ENCODE results near the gene PTPRN2. TPM values are rescaled to one million over a fixed set of nuclear protein-coding genes. Genes with fewer than 3 reads are reported as not detected.
A peak's percentile ranks its signal among the peaks of the same experiment; 100 is the strongest.

Gene PTPRN2
- total and polyA plus RNA-seq, 9 of the 15 experiments (the other 6 are each of a cell fraction or from before 2014, with no cell fraction given): not detected

GRCh38 chr7:157809863-157810851 is 777.5 kb downstream of the PTPRN2 start:
- no peak overlapping the region for H3K4me3 ChIP-seq
- no peak overlapping the region for H2AFZ ChIP-seq (ENCODE audit: low read depth, low read length)
- no peaks in the 10 kb centered on the region for H3K79me2 ChIP-seq (ENCODE audit: control insufficient read depth, insufficient read depth, low read length)
- FAIRE-seq: no peak
- peaks cover 0 to 14% of the 10 kb centered on the region in 2 experiments; a peak in 1 of 5 replicates for H3K4me1 ChIP-seq (replicated peaks in 1 of 2; ENCODE audit: control insufficient read depth in 2 of 2, insufficient read depth in 2 of 2, low read length in 2 of 2)
- intact Hi-C loops (cut with micrococcal nuclease): no loop called here
- no peak overlapping the region for H3K27ac ChIP-seq (ENCODE audit: extremely low read depth, low read depth, low read length)
- no peak overlapping the region for H3K4me2 ChIP-seq (ENCODE audit: insufficient read depth, low read length)
- 7% methylated on average over 39 of the region's 55 CpGs for WGBS (ENCODE audit: insufficient coverage, low coverage, missing lambda C conversion rate)
- no peaks in the 10 kb centered on the region for H3K9me3 ChIP-seq (replicated peaks; ENCODE audit: control insufficient read depth, insufficient read depth, low read depth, low read length)
- no peaks in the 10 kb centered on the region for H3K36me3 ChIP-seq (ENCODE audit: control insufficient read depth, insufficient read depth, low read length)
- peaks cover 2% of the 10 kb centered on the region; the same call in 1 of the 2 replicates for H4K20me1 ChIP-seq (replicated peaks; ENCODE audit: control insufficient read depth, insufficient read depth, low read length)
- DNase-seq (ENCODE audit: extremely low read depth in 1 of 4, low spot score in 3 of 4): no peak
- ATAC-seq: no peak
- BruUV-seq (replicated peaks): no TSS peak
- POLR2A ChIA-PET: no interaction called here
- peaks cover 28 to 55% of the 10 kb centered on the region in 2 experiments; a peak in 4 of 5 replicates for H3K27me3 ChIP-seq (ENCODE audit: control insufficient read depth in 2 of 2, insufficient read depth in 2 of 2, low read length in 2 of 2)
- H3K9me1 ChIP-seq (ENCODE audit: control insufficient read depth, insufficient read depth, low read length): no peaks in the 10 kb centered on the region
- in situ Hi-C loops (cut with MboI): no loop called here
- H3K9ac ChIP-seq (ENCODE audit: insufficient read depth in 1 of 2, low read depth in 2 of 2, low read length in 2 of 2): no peak overlapping the region
- CTCF ChIA-PET (ENCODE audit: low intra/inter-chr PET ratio): no interaction called here
- no peak for TF ChIP-seq ZBTB7A (IDR thresholded peaks at IDR 0.05; ENCODE audit: borderline replicate concordance, control insufficient read depth, low read depth, low read length)
- TF ChIP-seq NFYB (IDR thresholded peaks at IDR 0.05; ENCODE audit: extremely low read depth, insufficient read length): no peak
- peak; percentile 19 to 31 for TF ChIP-seq E2F6 (IDR thresholded peaks at IDR 0.05; ENCODE audit: borderline replicate concordance in 1 of 2, extremely low read depth in 1 of 2, insufficient read depth in 1 of 2, insufficient read length in 1 of 2, low read depth in 1 of 2, low read length in 1 of 2, poor library complexity in 1 of 2, severe bottlenecking in 1 of 2)
- TF ChIP-seq ZNF24 (IDR thresholded peaks at IDR 0.05): no peak
- TF ChIP-seq CREM (IDR thresholded peaks at IDR 0.05; ENCODE audit: low read depth): no peak
- no peak for TF ChIP-seq MCM3 (IDR thresholded peaks at IDR 0.05)
- TF ChIP-seq ZBTB11 (CRISPR knock-in tag; IDR thresholded peaks at IDR 0.05): no peak
- no peak for TF ChIP-seq GTF2E2 (tag; IDR thresholded peaks at IDR 0.05)
- TF ChIP-seq L3MBTL2 (IDR thresholded peaks at IDR 0.05): peak; percentile 46; the same call in 1 of the 2 replicates
- TF ChIP-seq TRIM24 (IDR thresholded peaks at IDR 0.05): no peak
- no peak for TF ChIP-seq GABPB2 (CRISPR knock-in tag; conservative IDR thresholded peaks at IDR 0.05)
- TF ChIP-seq NR3C1 (CRISPR knock-in tag; IDR thresholded peaks at IDR 0.05): no peak
